T-helper 1 cell treated with Interleukin-12 subunit alpha and Interleukin-12 subunit beta and Interleukin-4 antibody, amounts not matched to agents 30 μg/mL and 1 μg/mL, for 36 hours (primary cell): ENCODE measurements around the gene SIX2.

Experiments
- H3K27ac Mint-ChIP-seq: one replicate; pipeline ENCODE4 v1.8.0; 2021; ENCODE audit warnings: mild to moderate bottlenecking, mixed read lengths
- H3K27me3 Mint-ChIP-seq: one replicate; pipeline ENCODE4 v1.8.0; 2021; ENCODE audit warnings: low read depth, mixed read lengths
- H3K36me3 Mint-ChIP-seq: one replicate; pipeline ENCODE4 v1.8.0; 2021; ENCODE audit warnings: low read depth, mixed read lengths
- H3K4me1 Mint-ChIP-seq: one replicate; pipeline ENCODE4 v1.8.0; 2021; ENCODE audit warnings: low read depth, mixed read lengths
- H3K4me3 Mint-ChIP-seq: one replicate; pipeline ENCODE4 v1.8.0; 2021; ENCODE audit warnings: mild to moderate bottlenecking, moderate library complexity, mixed read lengths
- H3K9me3 Mint-ChIP-seq: one replicate; pipeline ENCODE4 v1.8.0; 2021; ENCODE audit warnings: mixed read lengths

The SIX2 gene

DNA sequence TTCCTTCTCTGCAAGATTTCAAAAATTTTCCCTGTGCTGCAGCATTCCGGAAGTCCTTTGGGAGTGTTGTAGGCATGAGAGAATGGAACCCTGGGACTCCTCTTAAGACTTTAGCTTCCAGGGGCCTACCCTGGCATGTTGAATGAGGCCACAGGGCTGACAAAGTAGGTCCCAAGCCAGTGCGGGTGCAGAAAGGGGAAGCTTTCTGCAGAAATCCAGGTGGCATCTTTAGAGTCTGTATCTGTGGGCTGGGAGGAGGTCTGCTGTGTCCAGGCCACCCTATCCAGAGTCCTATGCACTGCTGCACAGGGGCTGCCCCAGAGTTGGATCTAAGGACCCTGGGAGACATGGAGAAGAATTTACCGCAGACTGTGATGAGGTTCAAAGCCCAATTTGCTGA is 1.9 kb upstream of the SIX2 start:
- H3K27me3 Mint-ChIP-seq, result peaks cover 87% of the 10 kb centered on the region
- H3K36me3 Mint-ChIP-seq, result no peaks in the 10 kb centered on the region
- H3K27ac Mint-ChIP-seq, result no peak overlapping the region
- peaks cover 6% of the 10 kb centered on the region for H3K4me1 Mint-ChIP-seq
- no peak overlapping the region for H3K4me3 Mint-ChIP-seq
- H3K9me3 Mint-ChIP-seq, result no peaks in the 10 kb centered on the region

- Mint-ChIP-seq H3K27me3 (peaks cover 86% of the 10 kb centered on the region), H3K27ac (no peak overlapping the region), H3K4me1 (peaks cover 6% of the 10 kb centered on the region), H3K36me3 (peaks cover under 1% of the 10 kb centered on the region), H3K9me3 (no peaks in the 10 kb centered on the region), H3K4me3 (peak overlapping the region; percentile 7)
Measured at GRCh38 chr2:45010702-45011012, 1.4 kb upstream of the SIX2 start.

GRCh38 chr2:45009928-45010701 is 863 bp upstream of the SIX2 start:
- Mint-ChIP-seq H3K4me1 (peaks cover 8% of the 10 kb centered on the region), H3K36me3 (peaks cover 2% of the 10 kb centered on the region), H3K27ac (no peak overlapping the region), H3K27me3 (peaks cover 86% of the 10 kb centered on the region), H3K4me3 (peak overlapping the region; percentile 7), H3K9me3 (no peaks in the 10 kb centered on the region)

DNA sequence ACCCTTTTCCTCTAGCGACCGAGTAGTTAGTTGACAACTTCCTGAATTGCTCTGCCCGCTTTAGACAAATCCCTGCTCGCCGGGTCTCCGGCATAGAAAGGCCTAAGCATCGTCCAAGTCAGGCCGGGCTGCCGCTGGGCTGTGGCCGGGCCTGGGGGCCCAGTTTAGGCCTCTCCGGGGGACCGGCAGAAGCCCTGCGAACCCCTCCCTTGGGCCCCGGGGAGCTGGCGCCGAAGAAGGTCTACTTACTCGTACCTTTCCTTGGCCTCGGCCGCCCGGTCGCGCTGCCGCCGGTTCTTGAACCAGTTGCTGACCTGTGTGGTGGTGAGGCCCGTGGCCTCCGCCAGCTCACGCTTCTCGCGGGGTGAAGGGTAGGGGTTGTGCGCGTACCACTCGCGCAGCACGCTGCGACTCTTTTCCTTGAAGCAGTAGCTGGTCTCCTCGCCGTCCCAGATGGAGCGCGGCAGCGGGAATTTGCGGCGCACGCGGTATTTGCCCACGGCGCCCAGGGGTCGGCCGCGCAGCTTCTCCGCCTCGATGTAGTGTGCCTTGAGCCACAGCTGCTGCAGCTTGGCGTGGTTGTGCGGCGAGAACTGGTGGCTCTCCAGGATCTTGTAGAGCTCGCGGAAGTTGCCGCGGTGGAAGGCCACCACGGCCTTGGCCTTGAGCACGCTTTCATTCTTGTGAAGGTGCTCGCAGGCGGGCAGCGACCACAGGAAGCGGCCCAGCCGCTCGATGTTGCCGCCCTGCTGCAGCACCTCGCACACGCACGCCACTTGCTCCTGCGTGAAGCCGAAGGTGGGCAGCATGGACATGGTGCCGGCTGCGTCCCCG is 739 bp downstream of the SIX2 start:
- H3K27ac Mint-ChIP-seq, result no peak overlapping the region
- H3K9me3 Mint-ChIP-seq, result no peaks in the 10 kb centered on the region
- peaks cover 92% of the 10 kb centered on the region for H3K27me3 Mint-ChIP-seq
- H3K4me3 Mint-ChIP-seq, result peak overlapping the region; percentile 51
- H3K36me3 Mint-ChIP-seq, result peaks cover 2% of the 10 kb centered on the region
- H3K4me1 Mint-ChIP-seq, result peaks cover 3% of the 10 kb centered on the region

GRCh38 chr2:45007961-45008295 is 1.3 kb downstream of the SIX2 start:
- Mint-ChIP-seq H3K4me1 (peaks cover 3% of the 10 kb centered on the region), H3K9me3 (no peaks in the 10 kb centered on the region), H3K4me3 (no peak overlapping the region), H3K36me3 (peaks cover 2% of the 10 kb centered on the region), H3K27me3 (peaks cover 96% of the 10 kb centered on the region), H3K27ac (no peak overlapping the region)

- Mint-ChIP-seq H3K27ac (no peak overlapping the region), H3K27me3 (peaks cover 95% of the 10 kb centered on the region), H3K9me3 (no peaks in the 10 kb centered on the region), H3K36me3 (peaks cover 2% of the 10 kb centered on the region), H3K4me3 (no peak overlapping the region), H3K4me1 (peaks cover 3% of the 10 kb centered on the region)
Measured at GRCh38 chr2:45006942-45007287, 2.3 kb downstream of the SIX2 start.

- H3K36me3 Mint-ChIP-seq, result peaks cover 2% of the 10 kb centered on the region
- H3K27ac Mint-ChIP-seq, result no peak overlapping the region
- H3K9me3 Mint-ChIP-seq, result no peaks in the 10 kb centered on the region
- peaks cover 95% of the 10 kb centered on the region for H3K27me3 Mint-ChIP-seq
- H3K4me3 Mint-ChIP-seq, result no peak overlapping the region
- H3K4me1 Mint-ChIP-seq, result peaks cover 3% of the 10 kb centered on the region
Measured at GRCh38 chr2:45006041-45006941, 3.0 kb downstream of the SIX2 start.

DNA sequence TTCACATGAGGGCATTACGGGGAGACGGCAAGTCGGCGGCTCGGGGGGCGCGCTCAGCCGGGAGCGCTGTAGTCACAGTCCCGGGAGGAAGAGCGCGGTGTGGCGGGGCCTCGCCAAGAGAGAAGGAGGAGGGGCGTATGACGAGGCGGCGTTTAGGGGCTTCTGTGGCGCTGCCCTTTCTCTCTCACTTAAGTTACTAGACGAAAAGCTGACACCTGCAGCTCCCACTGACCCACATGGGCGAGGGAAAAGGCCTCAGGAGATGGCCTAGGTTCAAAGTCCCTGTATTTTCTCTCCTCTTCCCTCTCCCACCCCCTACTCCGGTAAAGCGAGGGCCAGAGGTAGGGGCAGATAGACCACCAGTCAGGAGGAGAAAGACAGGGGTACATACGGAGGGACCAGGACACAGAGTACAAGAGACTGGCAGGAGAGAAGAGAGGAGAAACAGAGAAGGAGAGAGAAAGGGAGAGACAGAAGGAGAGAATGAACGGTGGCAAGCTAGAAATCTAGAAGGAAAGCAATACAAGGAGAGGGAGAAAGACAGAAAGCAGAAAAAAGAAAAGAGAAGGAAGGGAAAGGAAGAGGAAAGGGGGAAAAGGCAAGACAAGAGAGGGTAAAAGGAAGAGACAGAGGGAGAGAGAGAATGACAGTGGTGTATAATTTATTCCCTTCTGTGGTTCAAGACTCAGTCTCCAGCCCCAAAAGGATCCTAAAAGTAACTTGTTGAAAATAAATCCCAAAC is 3.8 kb downstream of the SIX2 start:
- H3K36me3 Mint-ChIP-seq, result peaks cover 2% of the 10 kb centered on the region
- H3K27ac Mint-ChIP-seq, result no peak overlapping the region
- peaks cover 94% of the 10 kb centered on the region for H3K27me3 Mint-ChIP-seq
- H3K4me3 Mint-ChIP-seq, result peak overlapping the region; percentile 23
- peaks cover 3% of the 10 kb centered on the region for H3K4me1 Mint-ChIP-seq
- H3K9me3 Mint-ChIP-seq, result no peaks in the 10 kb centered on the region

DNA sequence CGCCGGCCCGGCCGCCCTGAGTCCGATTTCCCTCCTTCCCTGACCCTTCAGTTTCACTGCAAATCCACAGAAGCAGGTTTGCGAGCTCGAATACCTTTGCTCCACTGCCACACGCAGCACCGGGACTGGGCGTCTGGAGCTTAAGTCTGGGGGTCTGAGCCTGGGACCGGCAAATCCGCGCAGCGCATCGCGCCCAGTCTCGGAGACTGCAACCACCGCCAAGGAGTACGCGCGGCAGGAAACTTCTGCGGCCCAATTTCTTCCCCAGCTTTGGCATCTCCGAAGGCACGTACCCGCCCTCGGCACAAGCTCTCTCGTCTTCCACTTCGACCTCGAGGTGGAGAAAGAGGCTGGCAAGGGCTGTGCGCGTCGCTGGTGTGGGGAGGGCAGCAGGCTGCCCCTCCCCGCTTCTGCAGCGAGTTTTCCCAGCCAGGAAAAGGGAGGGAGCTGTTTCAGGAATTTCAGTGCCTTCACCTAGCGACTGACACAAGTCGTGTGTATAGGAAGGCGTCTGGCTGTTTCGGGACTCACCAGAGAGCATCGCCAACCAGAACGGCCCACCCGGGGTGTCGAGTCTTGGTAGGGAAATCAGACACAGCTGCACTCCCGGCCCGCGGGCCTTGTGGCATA is 4.6 kb downstream of the SIX2 start:
- Mint-ChIP-seq H3K36me3 (peaks cover 2% of the 10 kb centered on the region), H3K4me3 (no peak overlapping the region), H3K27me3 (peaks cover 94% of the 10 kb centered on the region), H3K27ac (no peak overlapping the region), H3K4me1 (peaks cover 3% of the 10 kb centered on the region), H3K9me3 (no peaks in the 10 kb centered on the region)

GRCh38 chr2:45003579-45004551 is 5.4 kb downstream of the SIX2 start:
- H3K27ac Mint-ChIP-seq, result peak overlapping the region; percentile 49
- H3K36me3 Mint-ChIP-seq, result peaks cover 2% of the 10 kb centered on the region
- H3K9me3 Mint-ChIP-seq, result no peaks in the 10 kb centered on the region
- H3K4me1 Mint-ChIP-seq, result peaks cover 2% of the 10 kb centered on the region
- H3K4me3 Mint-ChIP-seq, result no peak overlapping the region
- H3K27me3 Mint-ChIP-seq, result peaks cover 96% of the 10 kb centered on the region

DNA sequence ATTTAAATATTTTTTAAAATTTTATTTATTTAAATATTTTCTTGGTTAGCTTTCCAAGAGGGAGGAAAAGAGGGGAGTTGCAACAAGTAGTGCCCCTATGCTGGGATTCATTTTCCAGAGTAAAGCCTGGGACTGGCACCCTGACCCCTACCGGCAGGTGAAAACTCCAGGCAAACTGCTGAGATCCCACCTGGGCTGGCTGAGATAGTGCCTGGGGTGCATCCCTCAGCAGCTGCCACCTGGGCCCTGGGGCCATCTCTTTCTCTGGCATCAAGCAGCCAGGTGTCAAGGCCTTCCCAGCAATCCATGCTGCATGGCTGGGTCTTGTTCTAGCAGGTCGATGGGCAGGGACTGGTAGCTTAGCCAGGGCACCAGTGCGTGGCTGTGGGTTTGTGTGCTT is 6.6 kb downstream of the SIX2 start:
- Mint-ChIP-seq H3K36me3 (peaks cover 2% of the 10 kb centered on the region), H3K4me1 (peaks cover 2% of the 10 kb centered on the region), H3K4me3 (no peak overlapping the region), H3K9me3 (no peaks in the 10 kb centered on the region), H3K27ac (no peak overlapping the region), H3K27me3 (peaks cover 95% of the 10 kb centered on the region)

DNA sequence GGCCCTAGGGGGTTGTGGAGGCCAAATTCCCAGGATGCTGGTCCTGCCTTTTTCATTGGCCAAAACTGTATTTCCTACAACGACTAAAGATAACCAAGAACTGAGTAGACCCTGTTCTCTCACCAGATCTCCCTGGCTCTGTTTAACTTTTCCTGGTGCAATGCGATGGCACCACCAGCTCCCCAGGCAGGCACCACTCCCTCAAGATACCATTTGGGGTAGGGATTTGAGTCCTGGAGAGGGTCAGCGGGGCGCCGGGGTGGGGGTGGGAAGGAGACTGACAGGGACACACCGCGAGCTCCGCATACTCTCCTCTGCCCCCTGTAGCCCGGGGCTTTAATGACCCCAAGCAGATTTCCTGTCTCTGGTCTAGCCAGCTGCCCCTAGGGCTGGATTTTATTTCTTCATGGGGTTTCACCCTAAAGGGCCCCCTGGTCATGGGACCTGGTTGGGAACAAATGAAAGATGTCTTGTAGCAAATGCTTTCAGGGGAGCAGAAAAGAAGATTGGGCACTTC is 7.3 kb downstream of the SIX2 start:
- H3K4me3 Mint-ChIP-seq, result no peak overlapping the region
- H3K27ac Mint-ChIP-seq, result no peak overlapping the region
- H3K36me3 Mint-ChIP-seq, result peaks cover 2% of the 10 kb centered on the region
- peaks cover 93% of the 10 kb centered on the region for H3K27me3 Mint-ChIP-seq
- no peaks in the 10 kb centered on the region for H3K9me3 Mint-ChIP-seq
- H3K4me1 Mint-ChIP-seq, result peaks cover 2% of the 10 kb centered on the region
